ENCODE measurements around the gene TRMO.

The TRMO gene

GRCh38 chr9:97892421-97892820, 29.9 kb downstream of the TRMO start:
- CTCF ChIA-PET, result interaction anchor here (1.1 to 11.2 kb wide), 6 partner anchors 8 to 178 kb away, joined by 3 to 147 read pairs (median 4); no protein-coding TSS in a partner anchor
- TF ChIP-seq, protein P1, sequence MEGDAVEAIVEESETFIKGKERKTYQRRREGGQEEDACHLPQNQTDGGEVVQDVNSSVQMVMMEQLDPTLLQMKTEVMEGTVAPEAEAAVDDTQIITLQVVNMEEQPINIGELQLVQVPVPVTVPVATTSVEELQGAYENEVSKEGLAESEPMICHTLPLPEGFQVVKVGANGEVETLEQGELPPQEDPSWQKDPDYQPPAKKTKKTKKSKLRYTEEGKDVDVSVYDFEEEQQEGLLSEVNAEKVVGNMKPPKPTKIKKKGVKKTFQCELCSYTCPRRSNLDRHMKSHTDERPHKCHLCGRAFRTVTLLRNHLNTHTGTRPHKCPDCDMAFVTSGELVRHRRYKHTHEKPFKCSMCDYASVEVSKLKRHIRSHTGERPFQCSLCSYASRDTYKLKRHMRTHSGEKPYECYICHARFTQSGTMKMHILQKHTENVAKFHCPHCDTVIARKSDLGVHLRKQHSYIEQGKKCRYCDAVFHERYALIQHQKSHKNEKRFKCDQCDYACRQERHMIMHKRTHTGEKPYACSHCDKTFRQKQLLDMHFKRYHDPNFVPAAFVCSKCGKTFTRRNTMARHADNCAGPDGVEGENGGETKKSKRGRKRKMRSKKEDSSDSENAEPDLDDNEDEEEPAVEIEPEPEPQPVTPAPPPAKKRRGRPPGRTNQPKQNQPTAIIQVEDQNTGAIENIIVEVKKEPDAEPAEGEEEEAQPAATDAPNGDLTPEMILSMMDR (IDR thresholded peaks at IDR 0.05; ENCODE audit: insufficient read depth, low read length, missing control alignments), result no peak
- DNase-seq (ENCODE audit: low read depth, low spot score), result no peak
- H3K4me3 ChIP-seq (ENCODE audit: low read depth, low read length), result no peak overlapping the region
- POLR2A ChIA-PET, result no interaction called here

- ChIA-PET POLR2A (no interaction called here), CTCF (interaction anchor here (1.3 to 11.2 kb wide), 3 partner anchors 8 to 17 kb away, joined by 3 to 147 read pairs (median 28); no protein-coding TSS in a partner anchor)
- no peak for DNase-seq (ENCODE audit: low read depth, low spot score)
- TF ChIP-seq, protein P1 (IDR thresholded peaks at IDR 0.05; ENCODE audit: insufficient read depth, low read length, missing control alignments), result no peak
- H3K4me3 ChIP-seq (ENCODE audit: low read depth, low read length), result no peak overlapping the region
These were observed 30.6 kb downstream of the TRMO start for GRCh38 chr9:97891736-97892135.

DNA sequence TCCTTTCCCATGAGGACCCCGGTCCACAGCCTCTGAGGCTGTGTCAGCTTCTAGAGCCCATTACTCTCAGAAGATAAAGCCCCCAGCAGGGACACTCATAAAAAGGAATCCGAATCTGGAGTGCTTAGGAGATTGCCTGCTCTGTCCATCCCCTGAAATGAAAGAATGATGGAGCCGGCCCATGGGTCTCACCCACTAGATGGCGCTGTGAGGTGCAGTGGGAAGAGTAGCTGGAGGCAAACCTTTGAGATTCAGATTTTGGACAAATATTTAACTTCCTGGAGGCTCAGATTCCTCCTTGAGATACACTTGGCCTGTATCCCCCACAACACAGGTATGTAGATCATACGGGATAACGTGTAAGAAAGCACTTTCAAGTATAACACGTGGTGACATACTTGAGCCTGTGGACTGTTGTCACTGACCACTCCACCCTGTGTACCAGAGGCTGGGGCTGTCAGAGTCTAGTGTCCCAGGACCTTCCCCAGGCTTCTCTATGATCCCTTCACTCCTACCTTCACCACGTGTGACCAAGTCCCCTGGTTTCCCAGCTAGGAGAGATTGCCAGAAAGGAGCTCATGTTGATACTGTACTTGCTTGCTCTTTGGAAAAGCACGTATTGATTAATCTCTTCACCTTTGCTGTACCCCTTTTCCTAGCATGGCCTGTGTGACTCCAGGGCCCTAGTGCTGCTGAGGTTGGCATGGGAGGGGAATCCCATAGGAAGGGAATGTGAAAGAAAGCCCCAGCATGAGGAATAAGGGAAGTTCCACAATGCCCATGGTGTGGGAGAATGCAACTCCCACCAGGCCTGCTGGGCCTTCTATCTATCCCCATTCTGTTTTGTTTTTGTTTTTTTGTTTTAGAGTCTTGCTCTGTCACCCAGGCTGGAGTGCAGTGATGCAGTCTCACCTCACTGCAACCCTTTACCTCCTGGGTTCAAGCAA, 32.1 kb downstream of the TRMO start:
- POLR2A ChIA-PET, result no interaction called here

DNA sequence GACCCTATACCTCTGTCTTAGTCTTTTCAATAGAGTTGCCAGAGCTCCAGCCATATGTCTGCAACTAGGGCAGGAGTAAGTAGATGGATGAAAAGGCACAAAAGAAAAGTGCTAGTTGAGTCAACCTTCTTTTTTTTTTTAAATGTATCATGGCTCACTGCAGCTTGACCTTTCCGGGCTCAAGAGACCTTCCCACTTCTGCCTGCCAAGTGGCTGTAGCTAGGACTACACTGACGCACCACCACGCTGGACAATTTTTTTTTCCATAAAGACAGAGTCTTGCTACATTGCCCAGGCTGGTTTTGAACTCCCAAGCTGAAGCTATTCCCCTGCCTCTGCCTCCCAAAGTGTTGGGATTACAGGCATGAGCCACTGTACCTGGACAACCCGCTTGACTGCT, 42.0 kb downstream of the TRMO start:
- TF ChIP-seq, protein P1 (IDR thresholded peaks at IDR 0.05; ENCODE audit: insufficient read depth, low read length, missing control alignments), result no peak
- ChIA-PET CTCF (interaction anchor here (1.1 to 4.2 kb wide), 3 partner anchors 11 to 21 kb away, joined by 3 to 28 read pairs (median 27); no protein-coding TSS in a partner anchor), POLR2A (no interaction called here)

More for the DNA sequence above, 32.1 kb downstream of the TRMO start:
- H3K4me3 ChIP-seq (ENCODE audit: low read depth, low read length), result no peak overlapping the region
- TF ChIP-seq, protein P1 (IDR thresholded peaks at IDR 0.05; ENCODE audit: insufficient read depth, low read length, missing control alignments), result peak; percentile 32
- DNase-seq (ENCODE audit: low read depth, low spot score), result no peak
- CTCF ChIA-PET, result interaction anchor here (0.8 to 11.2 kb wide), 10 partner anchors 10 to 202 kb away, joined by 3 to 147 read pairs (median 5); partner anchors contain the start of genes TRMO and XPA

GRCh38 chr9:97876061-97876460, 46.2 kb downstream of the TRMO start:
- no peak for DNase-seq (ENCODE audit: low read depth, low spot score)
- ChIA-PET POLR2A (no interaction called here), CTCF (interaction anchor here (0.8 to 1.8 kb wide), 3 partner anchors 14 to 47 kb away, joined by 3 to 7 read pairs (median 4); no protein-coding TSS in a partner anchor)
- no peak overlapping the region for H3K4me3 ChIP-seq (ENCODE audit: low read depth, low read length)
- TF ChIP-seq, protein P1 (IDR thresholded peaks at IDR 0.05; ENCODE audit: insufficient read depth, low read length, missing control alignments), result no peak

More for the DNA sequence above, 42.0 kb downstream of the TRMO start:
- no peak for DNase-seq (ENCODE audit: low read depth, low spot score)
- H3K4me3 ChIP-seq (ENCODE audit: low read depth, low read length), result no peak overlapping the region

DNA sequence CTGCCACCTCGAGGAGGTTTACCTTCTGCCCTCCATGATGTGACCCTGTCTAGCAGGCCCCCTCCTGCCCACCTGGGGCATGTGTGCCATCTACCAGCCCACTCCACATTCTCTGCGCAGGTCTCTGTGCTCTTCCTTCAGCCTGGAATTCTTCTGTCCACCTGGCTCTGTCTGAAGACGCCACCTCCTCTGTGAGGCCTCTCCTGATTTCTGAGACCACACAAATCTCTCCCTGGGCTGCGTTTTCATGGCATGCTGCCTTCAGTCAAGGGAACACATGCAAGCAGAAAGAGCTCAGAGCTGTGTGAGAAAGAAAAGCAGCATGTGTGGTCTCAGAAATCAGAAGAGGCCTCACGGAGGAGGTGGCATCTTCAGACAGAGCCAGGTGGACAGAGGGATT, 47.2 kb downstream of the TRMO start:
- CTCF ChIA-PET, result interaction anchor here (2.4 kb wide), 1 partner anchor 26 kb away, joined by 8 read pairs; no protein-coding TSS in a partner anchor

More for the DNA sequence above, 47.2 kb downstream of the TRMO start:
- no peak overlapping the region for H3K4me3 ChIP-seq (ENCODE audit: low read depth, low read length)
- TF ChIP-seq, protein P1 (IDR thresholded peaks at IDR 0.05; ENCODE audit: insufficient read depth, low read length, missing control alignments), result no peak
- POLR2A ChIA-PET, result no interaction called here
- DNase-seq (ENCODE audit: low read depth, low spot score), result no peak
